SK-N-SH treated with all-trans-retinoic acid at 6 μM for 48 hours (cell line): Measurements from ENCODE around the gene SMTN.
"Not testable (repeated sequence)": the region's sequence is repeated elsewhere in the genome, so short reads cannot be mapped to it uniquely, and the experiment has no call there.

Source experiments
- ARNTL ChIP-seq: fragments of 450-650 bp; formaldehyde crosslinking; IDR thresholded peaks from 2 replicates; pipeline ENCODE4 v1.5.0; 2020; ENCODE audit warnings: low read depth, mild to moderate bottlenecking, moderate library complexity, borderline replicate concordance
- BACH2 ChIP-seq: fragments of 250-450 bp; sonication (Bioruptor Pico); IDR thresholded peaks from 2 replicates; pipeline ENCODE4 v1.9.0; 2021; ENCODE audit warnings: mild to moderate bottlenecking, borderline replicate concordance
- CREB5 ChIP-seq: fragments of 250-450 bp; sonication (Bioruptor Pico); IDR thresholded peaks from 2 replicates; pipeline ENCODE4 v1.5.1; 2020; ENCODE audit warnings: low read depth, mild to moderate bottlenecking, moderate library complexity
- CSDC2 ChIP-seq: fragments of 250-450 bp; sonication (Bioruptor Pico); IDR thresholded peaks from 2 replicates; pipeline ENCODE4 v1.5.0; 2020; ENCODE audit warnings: mild to moderate bottlenecking, moderate library complexity
- CSRNP3 ChIP-seq: fragments of 250-450 bp; sonication (Bioruptor Pico); IDR thresholded peaks from 2 replicates; pipeline ENCODE4 v1.5.1; 2021; ENCODE audit warnings: mild to moderate bottlenecking, moderate library complexity
- ISL1 ChIP-seq: fragments of 250-450 bp; sonication (Bioruptor Pico); IDR thresholded peaks from 2 replicates; pipeline ENCODE4 v2.1.2; 2022; ENCODE audit warnings: mild to moderate bottlenecking, moderate library complexity
- PATZ1 ChIP-seq: fragments of 250-450 bp; sonication (Bioruptor Pico); IDR thresholded peaks from 2 replicates; pipeline ENCODE4 v1.8.0; 2020; ENCODE audit warnings: mild to moderate bottlenecking, moderate library complexity, borderline replicate concordance
- POU6F1 ChIP-seq: fragments of 250-450 bp; sonication (Bioruptor Pico); IDR thresholded peaks from 2 replicates; pipeline ENCODE4 v1.8.0; 2021; ENCODE audit warnings: low read depth, mild to moderate bottlenecking, moderate library complexity, borderline replicate concordance
- RARB ChIP-seq: fragments of 250-450 bp; sonication (Bioruptor Pico); IDR thresholded peaks from 2 replicates; pipeline ENCODE4 v1.8.0; 2021; ENCODE audit warnings: mild to moderate bottlenecking, moderate library complexity
- TOX ChIP-seq: fragments of 250-450 bp; sonication (Bioruptor Pico); IDR thresholded peaks from 2 replicates; pipeline ENCODE4 v1.8.0; 2021; ENCODE audit warnings: mild to moderate bottlenecking, moderate library complexity, borderline replicate concordance
- ZFP30 ChIP-seq: fragments of 450-650 bp; formaldehyde crosslinking; IDR thresholded peaks from 2 replicates; pipeline ENCODE4 v1.5.0; 2022; ENCODE audit warnings: mild to moderate bottlenecking, moderate library complexity
- ZNF70 ChIP-seq: fragments of 450-650 bp; formaldehyde crosslinking; IDR thresholded peaks from 2 replicates; pipeline ENCODE4 v1.5.0; 2020; ENCODE audit warnings: mild to moderate bottlenecking, moderate library complexity
- ZNF8 ChIP-seq: fragments of 450-650 bp; formaldehyde crosslinking; IDR thresholded peaks from 2 replicates; pipeline ENCODE4 v1.5.0; 2020; ENCODE audit warnings: mild to moderate bottlenecking, moderate library complexity

- not testable (repeated sequence) for TF ChIP-seq POU6F1 (CRISPR knock-in tag); ZNF8; PATZ1; BACH2 (CRISPR knock-in tag); ZFP30; ZNF70 (CRISPR knock-in tag); TOX (CRISPR knock-in tag); CSRNP3; CSDC2; CREB5 (CRISPR knock-in tag); ISL1 (CRISPR knock-in tag); RARB (CRISPR knock-in tag); ARNTL (CRISPR knock-in tag)
Measured at GRCh38 chr22:31078389-31078788, 2.7 kb upstream of the SMTN start.
